ENCODE measurements around the gene CSGALNACT2.
A peak's percentile ranks its signal among the peaks of the same experiment; 100 is the strongest.
"Not testable (repeated sequence)": the region's sequence is repeated elsewhere in the genome, so short reads cannot be mapped to it uniquely, and the experiment has no call there.

Gene CSGALNACT2

DNA sequence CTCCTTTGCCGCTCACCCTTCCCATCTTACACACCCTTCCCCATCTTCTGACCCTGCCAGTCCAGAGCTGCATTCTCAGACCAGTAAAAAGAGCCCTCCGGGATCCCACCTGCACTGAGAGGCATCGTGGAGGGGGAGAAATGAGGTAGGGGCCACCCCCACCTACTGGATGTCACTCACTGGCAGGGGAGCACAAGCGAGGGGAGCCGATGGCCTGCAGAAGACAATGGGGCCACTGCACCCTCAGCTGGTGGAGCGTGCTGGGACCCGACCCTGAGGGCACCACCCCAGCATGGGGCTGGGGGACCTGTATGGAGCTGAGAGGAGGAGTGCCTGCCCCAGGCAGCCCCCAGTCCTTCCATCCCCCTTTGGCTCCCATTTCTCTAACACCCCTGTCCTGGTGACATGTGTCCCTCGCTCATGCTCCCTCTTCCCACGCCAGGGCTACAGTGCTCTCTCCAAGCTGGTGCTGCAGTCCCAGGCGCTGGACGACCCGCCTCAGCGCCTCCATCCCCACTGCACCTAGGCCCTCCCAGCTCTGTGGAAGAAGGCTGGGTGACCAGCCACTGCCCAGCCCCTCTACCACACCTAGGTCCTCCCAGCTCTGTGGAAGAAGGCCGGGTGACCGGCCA is 78.8 kb downstream of the CSGALNACT2 start:
- Histone ChIP-seq H3K4me3 (no peak overlapping the region), H3K9ac (no peak overlapping the region), H3K36me3 (no peaks in the 10 kb centered on the region), H4K20me1 (no peaks in the 10 kb centered on the region), H3K27ac (peak overlapping the region; percentile 73; the same call in 1 of the 2 replicates), H3K27me3 (no peaks in the 10 kb centered on the region), H3K9me3 (no peaks in the 10 kb centered on the region), H3K4me2 (no peak overlapping the region), H3K4me1 (peaks cover 53% of the 10 kb centered on the region)
- TF ChIP-seq Cebpa-rat (IDR thresholded peaks at IDR 0.05): no peak

DNA sequence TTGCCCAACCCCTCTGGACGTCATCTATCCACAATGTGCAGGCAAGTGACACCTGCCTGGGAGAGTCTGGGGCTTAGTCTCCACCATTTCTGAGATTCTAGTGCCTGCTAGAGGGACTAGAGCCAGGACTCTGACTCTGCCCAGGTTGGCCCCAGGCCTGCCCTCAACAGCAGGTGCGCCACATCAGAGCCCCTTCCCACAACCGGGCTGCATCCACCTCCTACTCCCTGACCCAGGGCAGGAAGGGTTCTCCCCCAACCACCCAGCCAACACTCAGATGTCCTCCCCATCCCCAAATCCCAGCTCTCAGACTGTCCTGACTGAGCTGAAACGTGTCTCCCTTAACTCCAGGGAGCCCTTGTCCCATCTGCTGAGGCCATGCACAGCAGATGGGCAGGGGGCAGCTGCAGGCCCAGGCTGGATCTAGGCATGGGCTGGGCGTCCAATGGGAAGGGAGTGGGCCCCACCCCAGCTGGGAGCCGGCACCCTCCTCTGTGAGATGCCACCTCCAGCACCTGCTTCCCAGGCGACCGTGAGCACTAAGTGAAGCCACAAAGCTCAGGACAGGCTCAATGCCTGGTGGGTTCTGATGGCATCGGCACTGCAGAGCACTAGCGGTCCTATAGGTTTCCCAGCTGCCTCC is 79.4 kb downstream of the CSGALNACT2 start:
- TF ChIP-seq Cebpa-rat (IDR thresholded peaks at IDR 0.05): no peak
- Histone ChIP-seq H3K36me3 (no peaks in the 10 kb centered on the region), H3K4me2 (no peak overlapping the region), H3K9ac (no peak overlapping the region), H3K4me1 (peaks cover 53% of the 10 kb centered on the region), H3K27ac (0 out of 2 replicates have a peak overlapping the region, but pooled peaks have one; percentile 73), H3K4me3 (no peak overlapping the region), H3K9me3 (no peaks in the 10 kb centered on the region), H4K20me1 (no peaks in the 10 kb centered on the region), H3K27me3 (no peaks in the 10 kb centered on the region)

DNA sequence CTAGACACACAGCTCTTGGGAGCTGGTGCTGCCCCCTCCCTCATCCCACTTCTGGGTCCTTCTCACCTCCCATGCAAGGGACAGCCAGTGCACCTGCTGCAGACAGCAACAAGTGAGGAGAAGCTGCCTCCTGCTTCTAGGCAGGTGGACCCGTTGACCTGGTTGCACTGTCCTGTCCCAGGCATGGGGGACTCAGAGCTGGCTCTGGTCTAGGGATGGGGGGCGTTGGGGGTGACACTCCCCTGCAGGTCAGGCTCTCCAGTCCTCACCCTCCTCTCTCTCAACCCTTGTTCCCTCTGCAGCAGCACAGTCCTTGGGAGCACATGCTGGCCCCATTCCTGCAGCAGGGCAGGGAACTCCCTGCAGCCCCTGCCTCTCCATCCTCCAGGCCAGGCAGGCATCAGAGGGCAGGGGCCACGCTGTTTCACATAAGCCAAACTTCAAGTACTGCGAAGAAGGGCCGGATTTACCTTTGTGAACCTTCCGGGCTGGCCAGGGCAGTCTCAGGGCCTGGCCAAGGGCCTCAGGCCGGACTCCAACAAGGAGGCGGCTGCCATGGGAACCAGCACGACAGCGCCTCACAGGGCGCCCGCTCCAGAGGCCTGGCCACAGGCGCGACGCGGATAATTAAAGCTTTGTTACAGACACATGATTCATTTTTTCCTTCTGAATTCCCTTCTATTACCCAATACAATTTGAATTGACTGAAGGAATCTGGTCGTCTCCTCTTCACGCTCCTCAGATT is 80.1 kb downstream of the CSGALNACT2 start:
- H3K4me1 ChIP-seq: peaks cover 54% of the 10 kb centered on the region
- no peak overlapping the region for H3K4me2 ChIP-seq
- no peaks in the 10 kb centered on the region for H3K27me3 ChIP-seq
- H3K36me3 ChIP-seq: no peaks in the 10 kb centered on the region
- no peaks in the 10 kb centered on the region for H4K20me1 ChIP-seq
- no peak for TF ChIP-seq Cebpa-rat (IDR thresholded peaks at IDR 0.05)
- no peak overlapping the region for H3K9ac ChIP-seq
- no peak overlapping the region for H3K4me3 ChIP-seq
- no peak overlapping the region for H3K27ac ChIP-seq
- H3K9me3 ChIP-seq: no peaks in the 10 kb centered on the region

DNA sequence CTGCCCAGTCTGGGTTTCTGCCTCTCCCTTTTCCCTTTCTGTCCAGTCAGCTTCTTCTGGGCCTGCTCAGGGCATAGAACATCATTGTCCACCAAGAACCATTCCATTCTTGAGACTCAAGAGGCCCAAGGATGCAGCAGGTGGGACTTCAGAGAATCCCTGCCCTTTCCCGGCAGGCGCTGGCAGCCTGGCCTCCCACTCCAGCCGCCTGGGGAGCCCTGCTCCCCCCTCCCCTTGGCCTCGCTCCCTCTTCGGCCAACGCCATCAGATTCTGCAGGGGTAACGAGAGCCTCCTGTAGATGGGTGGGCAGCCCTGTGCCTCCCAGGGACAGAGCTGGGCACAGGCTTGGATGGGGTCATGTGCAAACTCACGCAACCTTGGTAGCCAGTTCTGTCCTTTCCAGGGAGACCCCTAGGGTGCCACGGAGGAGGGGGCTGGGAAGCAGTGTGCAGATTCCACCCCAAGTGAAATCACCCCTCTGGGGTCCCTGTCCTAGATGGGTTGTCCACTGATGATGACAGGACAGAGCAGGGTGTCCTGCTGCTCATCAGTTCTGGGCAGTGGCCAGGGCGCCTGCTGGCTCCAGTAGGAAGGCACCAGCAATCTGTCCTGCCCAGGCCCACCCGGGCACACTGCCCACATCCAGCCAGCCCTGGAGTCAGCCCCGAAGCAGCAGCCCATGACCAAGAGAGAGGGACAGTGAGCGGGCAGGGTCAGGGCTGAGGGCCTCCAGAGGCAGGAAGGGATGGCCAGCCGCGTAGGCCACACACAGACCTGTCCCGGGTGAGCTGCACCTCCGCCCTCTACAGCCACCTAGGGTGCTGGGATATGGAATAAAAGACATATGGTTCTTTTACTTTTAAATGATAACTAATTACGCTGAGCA is 80.9 kb downstream of the CSGALNACT2 start:
- H3K9me3 ChIP-seq: no peaks in the 10 kb centered on the region
- no peak overlapping the region for H3K4me2 ChIP-seq
- H3K4me1 ChIP-seq: peaks cover 51% of the 10 kb centered on the region
- no peak overlapping the region for H3K4me3 ChIP-seq
- no peaks in the 10 kb centered on the region for H3K27me3 ChIP-seq
- no peaks in the 10 kb centered on the region for H4K20me1 ChIP-seq
- H3K36me3 ChIP-seq: no peaks in the 10 kb centered on the region
- H3K27ac ChIP-seq: no peak overlapping the region
- TF ChIP-seq Cebpa-rat (IDR thresholded peaks at IDR 0.05): no peak
- H3K9ac ChIP-seq: no peak overlapping the region

DNA sequence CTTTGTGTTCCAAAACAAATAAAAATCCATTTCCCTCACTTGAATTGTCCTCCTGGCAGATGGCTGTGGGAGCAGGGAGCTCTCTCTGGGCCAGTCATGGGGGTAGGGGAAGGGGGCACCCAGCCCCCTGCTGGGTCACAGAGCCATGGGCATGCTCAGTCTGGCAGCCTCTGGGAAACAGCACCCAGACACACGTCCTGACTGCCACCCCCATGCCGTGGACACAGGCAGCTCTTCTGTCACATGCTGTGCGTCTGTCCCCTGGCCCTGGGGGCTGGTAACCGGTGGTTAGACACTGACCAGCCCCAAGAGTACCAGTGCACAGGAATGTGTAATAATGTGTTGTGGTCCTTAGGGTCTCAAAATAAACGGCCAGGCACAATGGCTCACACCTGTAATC is 81.6 kb downstream of the CSGALNACT2 start:
- no peak overlapping the region for H3K4me2 ChIP-seq
- no peaks in the 10 kb centered on the region for H3K36me3 ChIP-seq
- no peak for TF ChIP-seq Cebpa-rat (IDR thresholded peaks at IDR 0.05)
- peaks cover 45% of the 10 kb centered on the region for H3K4me1 ChIP-seq
- no peak overlapping the region for H3K27ac ChIP-seq
- no peak overlapping the region for H3K4me3 ChIP-seq
- no peaks in the 10 kb centered on the region for H3K27me3 ChIP-seq
- H3K9me3 ChIP-seq: no peaks in the 10 kb centered on the region
- no peak overlapping the region for H3K9ac ChIP-seq
- no peaks in the 10 kb centered on the region for H4K20me1 ChIP-seq

DNA sequence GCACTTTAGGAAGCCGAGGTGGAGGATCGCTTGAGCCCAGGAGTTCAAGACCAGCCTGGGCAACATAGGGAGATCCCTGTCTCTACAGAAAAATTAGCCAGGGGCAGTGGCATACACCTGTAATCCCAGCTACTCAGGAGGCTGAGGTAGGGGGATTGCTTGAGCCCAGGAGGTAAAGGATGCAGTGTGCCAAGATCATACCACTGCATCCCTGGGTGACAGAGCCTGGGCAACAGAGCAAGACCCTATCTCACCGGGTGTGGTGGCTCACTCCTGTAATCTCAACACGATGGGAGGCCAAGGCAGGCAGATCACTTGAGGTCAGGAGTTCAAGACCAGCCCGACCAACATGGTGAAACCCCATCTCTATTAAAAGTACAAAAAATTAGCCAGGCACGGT is 82.0 kb downstream of the CSGALNACT2 start:
- H3K4me3 ChIP-seq, H3K4me2 ChIP-seq, H4K20me1 ChIP-seq, H3K36me3 ChIP-seq, H3K27ac ChIP-seq, H3K27me3 ChIP-seq, H3K9ac ChIP-seq, H3K9me3 ChIP-seq: not testable (repeated sequence)
- H3K4me1 ChIP-seq: peaks cover 45% of the 10 kb centered on the region

DNA sequence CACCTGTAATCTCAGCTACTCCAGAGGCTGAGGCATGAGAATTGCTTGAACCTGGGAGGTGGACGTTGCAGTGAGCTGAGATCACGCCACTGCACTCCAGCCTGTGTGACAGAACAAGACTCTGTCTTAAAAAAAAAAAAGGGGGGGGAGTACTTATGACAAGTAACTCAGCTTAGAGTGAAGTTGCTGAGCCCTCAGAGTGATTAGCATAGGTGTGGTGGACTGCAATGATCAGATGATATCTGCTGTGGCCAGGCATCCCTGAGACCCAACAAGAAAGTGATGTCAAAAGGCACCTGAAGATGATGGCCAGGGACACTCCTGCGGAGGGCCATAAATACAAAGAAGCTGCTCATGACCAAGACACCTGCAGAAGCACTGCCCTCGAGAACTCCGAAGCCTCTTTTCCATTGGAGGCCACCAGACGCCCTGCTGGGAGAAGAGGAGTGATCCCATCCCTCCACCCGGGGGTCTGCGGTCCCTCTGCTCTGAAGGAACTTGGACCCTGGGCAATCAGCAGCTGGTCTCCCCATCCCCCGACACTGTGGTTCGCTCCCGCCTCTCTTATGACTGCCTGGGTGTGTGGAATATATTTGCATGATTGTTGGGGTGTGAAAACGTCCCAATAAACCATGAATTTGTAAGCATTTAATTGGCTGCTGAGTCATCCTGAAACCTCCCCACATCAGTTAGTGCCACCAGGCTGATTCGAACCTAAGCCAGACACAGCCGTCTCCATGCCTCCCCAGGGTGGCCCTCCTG is 82.6 kb downstream of the CSGALNACT2 start:
- H3K27ac ChIP-seq: peak overlapping the region; percentile 39; the same call in 1 of the 2 replicates
- H3K9me3 ChIP-seq: no peaks in the 10 kb centered on the region
- peak overlapping the region; percentile 69 for H3K4me2 ChIP-seq
- H3K27me3 ChIP-seq: no peaks in the 10 kb centered on the region
- no peaks in the 10 kb centered on the region for H3K36me3 ChIP-seq
- 0 out of 2 replicates have a peak overlapping the region, but pooled peaks have one; percentile 11 for H3K9ac ChIP-seq
- H4K20me1 ChIP-seq: no peaks in the 10 kb centered on the region
- TF ChIP-seq Cebpa-rat (IDR thresholded peaks at IDR 0.05): no peak
- H3K4me3 ChIP-seq: no peak overlapping the region
- peaks cover 45% of the 10 kb centered on the region for H3K4me1 ChIP-seq

DNA sequence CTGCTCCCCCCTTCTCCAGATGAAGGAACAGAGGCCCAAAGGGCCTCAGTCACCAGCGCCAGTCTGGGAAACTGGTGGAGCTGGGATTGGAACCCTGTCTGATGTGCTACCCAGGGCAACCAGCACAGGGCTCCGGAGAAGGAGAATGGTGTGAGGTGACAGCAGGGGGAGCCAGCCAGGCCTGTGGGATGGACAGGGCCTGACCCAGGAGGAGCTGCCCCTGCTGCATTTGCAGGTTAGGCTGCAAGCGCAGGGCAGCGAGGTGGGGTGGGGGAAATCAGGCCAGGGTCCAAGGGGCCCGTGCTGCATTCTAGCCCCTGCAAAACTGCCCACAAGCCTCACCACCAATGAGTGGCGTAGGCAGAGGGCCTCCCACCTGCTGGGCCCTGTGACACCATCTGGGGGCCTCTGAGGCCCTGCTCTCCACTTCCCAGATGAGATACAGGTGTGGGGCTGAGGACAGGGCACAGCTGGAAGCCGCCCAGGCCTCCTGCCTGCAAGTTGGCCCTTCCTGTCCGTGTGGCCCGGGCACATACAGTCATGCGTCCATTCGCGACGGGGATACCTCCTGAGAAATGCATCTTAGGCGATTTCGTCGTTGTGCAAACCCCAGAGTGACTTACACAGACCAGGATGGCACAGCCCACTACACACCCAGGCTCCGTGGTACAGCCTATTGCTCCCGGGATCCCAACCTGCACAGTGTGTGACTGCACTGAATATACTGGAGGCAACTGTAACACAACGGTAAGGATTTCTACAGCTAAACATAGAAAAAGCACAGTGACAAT is 83.4 kb downstream of the CSGALNACT2 start:
- Histone ChIP-seq H3K27ac (peak overlapping the region; percentile 39), H3K27me3 (no peaks in the 10 kb centered on the region), H3K4me2 (peak overlapping the region; percentile 69), H3K9ac (0 out of 2 replicates have a peak overlapping the region, but pooled peaks have one; percentile 11), H3K9me3 (no peaks in the 10 kb centered on the region), H3K36me3 (no peaks in the 10 kb centered on the region), H3K4me1 (peaks cover 45% of the 10 kb centered on the region), H3K4me3 (no peak overlapping the region), H4K20me1 (no peaks in the 10 kb centered on the region)
- no peak for TF ChIP-seq Cebpa-rat (IDR thresholded peaks at IDR 0.05)

Data from BLaER1 (cell line).